ENCODE results near the gene FAM151A. TPM values are rescaled to one million over a fixed set of nuclear protein-coding genes. Genes with fewer than 3 reads are reported as not detected.
A peak's percentile ranks its signal among the peaks of the same experiment; 100 is the strongest.

Gene FAM151A
- total and polyA plus RNA-seq, 9 donors = 0.06 TPM; not detected in 8

- Histone ChIP-seq H3K27me3 (no peaks in the 10 kb centered on the region), H3K27ac (no peak overlapping the region), H3K4me1 (ENCODE audit: insufficient read depth) (no peaks in the 10 kb centered on the region), H3K36me3 (no peaks in the 10 kb centered on the region), H3K9me3 (no peaks in the 10 kb centered on the region), H3K4me3 (no peak overlapping the region)
- no peak for DNase-seq
- intact Hi-C loops (cut with DNase I) = no loop called here
- TF ChIP-seq EP300 (IDR thresholded peaks at IDR 0.05) = no peak
- TF ChIP-seq POLR2A (IDR thresholded peaks at IDR 0.05) = no peak
- TF ChIP-seq CTCF (IDR thresholded peaks at IDR 0.05) = no peak
- WGBS, 3 donors = 53 to 66% methylated on average over 10 of the region's 10 CpGs; no CpG with 5 or more reads in 1 of the 3 donors
Measured at GRCh38 chr1:54627196-54627595, 3.9 kb upstream of the FAM151A start.

- 59 to 90% (median 83%) methylated on average over 8 of the region's 8 CpGs for WGBS, 3 donors
- peak in 1 of 5 donors; percentile 1 for DNase-seq
- no peaks in the 10 kb centered on the region for H3K27me3 ChIP-seq
- H3K36me3 ChIP-seq = no peaks in the 10 kb centered on the region
- no peak overlapping the region for H3K4me3 ChIP-seq
- TF ChIP-seq POLR2A (IDR thresholded peaks at IDR 0.05) (no peak), CTCF (IDR thresholded peaks at IDR 0.05) (no peak), EP300 (IDR thresholded peaks at IDR 0.05) (no peak)
- no peaks in the 10 kb centered on the region for H3K4me1 ChIP-seq (ENCODE audit: insufficient read depth)
- H3K27ac ChIP-seq = no peak overlapping the region
- no peaks in the 10 kb centered on the region for H3K9me3 ChIP-seq
- intact Hi-C loops (cut with DNase I) = no loop called here
Measured at GRCh38 chr1:54624466-54625464, 1.4 kb upstream of the FAM151A start.

GRCh38 chr1:54619749-54620148, 3.6 kb downstream of the FAM151A start:
- WGBS, 3 donors = 72 to 82% (median 74%) methylated on average over 8 of the region's 8 CpGs
- intact Hi-C loops (cut with DNase I) = no loop called here
- Histone ChIP-seq H3K4me3 (no peak overlapping the region), H3K27me3 (no peaks in the 10 kb centered on the region), H3K4me1 (ENCODE audit: insufficient read depth) (no peaks in the 10 kb centered on the region), H3K9me3 (no peaks in the 10 kb centered on the region), H3K27ac (no peak overlapping the region), H3K36me3 (no peaks in the 10 kb centered on the region)
- peak in 1 of 5 donors; percentile 6 for DNase-seq
- TF ChIP-seq POLR2A (IDR thresholded peaks at IDR 0.05) = no peak
- no peak for TF ChIP-seq CTCF (IDR thresholded peaks at IDR 0.05)
- no peak for TF ChIP-seq EP300 (IDR thresholded peaks at IDR 0.05)

GRCh38 chr1:54615531-54616279, 7.6 kb downstream of the FAM151A start:
- no peaks in the 10 kb centered on the region for H3K9me3 ChIP-seq
- intact Hi-C loops (cut with DNase I) = no loop called here
- TF ChIP-seq POLR2A (IDR thresholded peaks at IDR 0.05) = no peak
- no peak for TF ChIP-seq EP300 (IDR thresholded peaks at IDR 0.05)
- TF ChIP-seq CTCF (IDR thresholded peaks at IDR 0.05) = no peak
- H3K36me3 ChIP-seq = no peaks in the 10 kb centered on the region
- no peaks in the 10 kb centered on the region for H3K4me1 ChIP-seq (ENCODE audit: insufficient read depth)
- DNase-seq = peak in 2 of 5 donors; percentile 4 to 13
- no peak overlapping the region for H3K4me3 ChIP-seq
- 42 to 55% (median 54%) methylated on average over 13 of the region's 13 CpGs for WGBS, 3 donors
- no peaks in the 10 kb centered on the region for H3K27me3 ChIP-seq
- H3K27ac ChIP-seq = no peak overlapping the region
